GM23338 (cell line): ENCODE results near the gene C19orf81. TPM values are rescaled to one million over a fixed set of nuclear protein-coding genes. Genes with fewer than 3 reads are reported as not detected.

Source experiments
- ATAC-seq: fragments of 200-7000 bp; cut with Tn5 transposase; 3 replicates; pipeline ENCODE4 v1.9.1; 2020
- DNase-seq: peaks from one replicate; pipeline ENCODE4 v3.0.0-alpha.2; 2015; ENCODE audit warnings: low spot score
- H2AFZ ChIP-seq: fragments of 200-600 bp; sonication (generic); 2 replicates; pipeline ENCODE4 v1.8.0; 2016; ENCODE audit warnings: antibody characterized with exemption, mild to moderate bottlenecking, moderate library complexity
- H3F3A ChIP-seq: fragments of 200-600 bp; sonication (generic); replicated peaks from 2 replicates; pipeline ENCODE4 v1.8.0; 2017; ENCODE audit warnings: antibody characterized with exemption, mixed run types, low read depth
- H3K27ac ChIP-seq: fragments of 200-600 bp; sonication (generic); 2 replicates; pipeline ENCODE4 v1.6.1; 2016; ENCODE audit warnings: low read depth
- H3K27me3 ChIP-seq: fragments of 200-600 bp; sonication (generic); 2 replicates; pipeline ENCODE4 v1.8.0; 2016; ENCODE audit warnings: mild to moderate bottlenecking, mixed run types, moderate library complexity; ENCODE audit not compliant: insufficient read depth
- H3K36me3 ChIP-seq: fragments of 200-600 bp; sonication (generic); 2 replicates; pipeline ENCODE4 v1.8.0; 2016; ENCODE audit warnings: mild to moderate bottlenecking; ENCODE audit not compliant: insufficient read depth
- H3K4me1 ChIP-seq: fragments of 200-600 bp; sonication (generic); 2 replicates; pipeline ENCODE4 v1.8.0; 2016; ENCODE audit warnings: mild to moderate bottlenecking, moderate library complexity; ENCODE audit not compliant: insufficient read depth
- H3K4me2 ChIP-seq: fragments of 200-600 bp; sonication (generic); 2 replicates; pipeline ENCODE4 v1.7.1; 2017; ENCODE audit warnings: mixed run types
- H3K4me3 ChIP-seq: fragments of 200-600 bp; sonication (generic); 2 replicates; pipeline ENCODE4 v1.6.1; 2016; ENCODE audit warnings: mixed run types
- H3K79me2 ChIP-seq: fragments of 200-600 bp; sonication (generic); replicated peaks from 2 replicates; pipeline ENCODE4 v1.8.0; 2017; ENCODE audit warnings: mild to moderate bottlenecking; ENCODE audit not compliant: insufficient read depth
- H3K9me2 ChIP-seq: fragments of 200-600 bp; sonication (generic); 2 replicates; pipeline ENCODE4 v1.8.0; 2017; ENCODE audit not compliant: insufficient read depth
- H4K20me1 ChIP-seq: fragments of 200-600 bp; sonication (generic); replicated peaks from 2 replicates; pipeline ENCODE4 v1.8.0; 2017; ENCODE audit warnings: mild to moderate bottlenecking; ENCODE audit not compliant: insufficient read depth
- H3K27ac Mint-ChIP-seq: 2 replicates; pipeline ENCODE4 v1.8.0; 2020; ENCODE audit warnings: inconsistent platforms, mild to moderate bottlenecking, moderate library complexity, mixed read lengths
- H3K27me3 Mint-ChIP-seq: 3 replicates; pipeline ENCODE4 v1.8.0; 2022; ENCODE audit warnings: low read depth, mild to moderate bottlenecking, moderate library complexity, mixed read lengths, inconsistent platforms; ENCODE audit not compliant: insufficient read depth, poor library complexity
- H3K36me3 Mint-ChIP-seq: 3 replicates; pipeline ENCODE4 v1.8.0; 2021; ENCODE audit warnings: low read depth, mild to moderate bottlenecking, inconsistent platforms, moderate library complexity, mixed read lengths
- H3K4me1 Mint-ChIP-seq: 3 replicates; pipeline ENCODE4 v1.8.0; 2020; ENCODE audit warnings: mild to moderate bottlenecking, inconsistent platforms, mixed read lengths
- H3K4me3 Mint-ChIP-seq: 3 replicates; pipeline ENCODE4 v1.8.0; 2021; ENCODE audit warnings: moderate library complexity, mild to moderate bottlenecking, inconsistent platforms, mixed read lengths
- H3K9me3 Mint-ChIP-seq: 3 replicates; pipeline ENCODE4 v1.8.0; 2020; ENCODE audit warnings: moderate library complexity, mild to moderate bottlenecking, inconsistent platforms, mixed read lengths
- CTCF ChIP-seq, 2 experiments: fragments of 200-600 bp in 1 of 2; sonication (generic) in 1 of 2; conservative IDR thresholded peaks; 2 replicates each; pipeline versions ENCODE4 v1.5.1 to v1.6.1; 2016 to 2017; ENCODE audit warnings: antibody characterized with exemption in 2 of 2, low read depth in 2 of 2, mild to moderate bottlenecking in 2 of 2, moderate library complexity in 1 of 2
- POLR2AphosphoS5 ChIP-seq: IDR thresholded peaks from 2 replicates; pipeline ENCODE4 v1.6.1; 2016; ENCODE audit warnings: antibody characterized with exemption, low read depth
- REST ChIP-seq: IDR thresholded peaks from one replicate; pipeline ENCODE4 v1.6.1; 2018; ENCODE audit warnings: antibody characterized with exemption; ENCODE audit not compliant: unreplicated experiment
- STAT1 ChIP-seq: IDR thresholded peaks from one replicate; pipeline ENCODE4 v1.6.1; 2016; ENCODE audit warnings: antibody characterized with exemption; ENCODE audit not compliant: unreplicated experiment
- ZNF114 ChIP-seq: fragments of 250-450 bp; sonication (Bioruptor Pico); IDR thresholded peaks from 2 replicates; pipeline ENCODE4 v1.5.0; 2020; ENCODE audit warnings: mild to moderate bottlenecking, moderate library complexity
- ZNF462 ChIP-seq: fragments of 250-450 bp; sonication (Bioruptor Pico); IDR thresholded peaks from 2 replicates; pipeline ENCODE4 v1.5.0; 2020; ENCODE audit warnings: mild to moderate bottlenecking, moderate library complexity
- polyA plus RNA-seq: library from polyadenylated mRNA; unstranded; fragments of >200 nt; fragmentation: Nextera tagmentation; extraction: Ambion mirVana; gene quantifications from 2 replicates; pipeline ENCODE4 v1.2.1, GENCODE V29; 2016
- total RNA-seq: library from RNA; depleted of rRNA; stranded (reverse); fragments of >200 nt; shearing (Covaris generic); gene quantifications from 2 replicates; pipeline ENCODE4 v1.2.3, GENCODE V29; 2014

The C19orf81 gene
- total and polyA plus RNA-seq, 2 experiments from 2014 or later = 23.2 to 54.3 TPM

- TF ChIP-seq ZNF462 (CRISPR knock-in tag) = no peak
- TF ChIP-seq POLR2AphosphoS5 = no peak
- no peak for TF ChIP-seq REST
- TF ChIP-seq ZNF114 (CRISPR knock-in tag) = no peak
These were observed 22.4 kb upstream of the C19orf81 start (continued) for GRCh38 chr19:50626795-50627194.

- no peaks in the 10 kb centered on the region for H3F3A ChIP-seq
- TF ChIP-seq CTCF (conservative IDR thresholded peaks at IDR 0.05; ENCODE audit: low read depth in 2 of 2) = peak; percentile 37 to 60
- no peak for TF ChIP-seq STAT1
- peaks cover 95% of the 10 kb centered on the region for H3K9me3 Mint-ChIP-seq
- H3K4me2 ChIP-seq = no peak overlapping the region
- peaks cover 20% of the 10 kb centered on the region for H3K27me3 Mint-ChIP-seq
- H3K4me3 ChIP-seq = no peak overlapping the region
- H3K4me1 ChIP-seq = no peaks in the 10 kb centered on the region
- DNase-seq (peak; percentile 35), ATAC-seq (no peak)
- H2AFZ ChIP-seq = no peak overlapping the region
- no peak overlapping the region for H3K4me3 Mint-ChIP-seq
- no peak overlapping the region for H3K27ac Mint-ChIP-seq
- H3K36me3 ChIP-seq = no peaks in the 10 kb centered on the region
- no peaks in the 10 kb centered on the region for H4K20me1 ChIP-seq
- no peaks in the 10 kb centered on the region for H3K27me3 ChIP-seq
- no peaks in the 10 kb centered on the region for H3K79me2 ChIP-seq
- H3K27ac ChIP-seq = no peak overlapping the region
- no peaks in the 10 kb centered on the region for H3K4me1 Mint-ChIP-seq
- H3K36me3 Mint-ChIP-seq = peaks cover 43% of the 10 kb centered on the region
- H3K9me2 ChIP-seq = no peaks in the 10 kb centered on the region
These were observed 21.1 kb upstream of the C19orf81 start for GRCh38 chr19:50628146-50628545.
